Measurements from ENCODE around the gene PITPNM3.

DNA sequence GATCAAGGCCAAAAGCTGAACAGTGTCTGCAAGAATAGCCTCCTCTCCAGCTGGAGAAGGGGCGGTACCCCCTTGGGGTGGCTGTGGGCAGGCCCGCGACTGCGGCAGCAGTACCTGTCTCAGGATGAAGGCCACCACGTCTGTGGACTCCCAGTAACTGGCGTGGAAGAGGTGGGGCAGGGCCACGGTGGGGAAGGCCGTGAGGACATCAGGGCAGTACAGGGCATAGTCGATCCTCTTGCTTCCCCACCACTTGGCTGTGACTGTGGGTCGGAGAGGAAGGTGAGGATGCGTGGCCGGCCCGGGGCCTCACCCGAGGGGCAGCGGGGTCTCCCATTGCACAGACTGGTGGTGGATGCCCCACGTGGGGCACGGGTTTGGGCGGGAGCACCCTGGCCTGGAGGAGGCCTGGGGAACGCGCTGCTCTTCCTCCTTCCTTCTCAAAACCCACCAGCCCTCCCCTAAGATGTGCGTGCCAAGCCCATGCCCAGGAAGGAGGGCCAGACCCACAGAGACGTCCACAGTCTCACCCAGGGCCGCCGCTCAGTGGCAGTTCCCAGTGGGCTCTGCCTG, 86.1 kb downstream of the PITPNM3 start:
- TF ChIP-seq, protein P1, sequence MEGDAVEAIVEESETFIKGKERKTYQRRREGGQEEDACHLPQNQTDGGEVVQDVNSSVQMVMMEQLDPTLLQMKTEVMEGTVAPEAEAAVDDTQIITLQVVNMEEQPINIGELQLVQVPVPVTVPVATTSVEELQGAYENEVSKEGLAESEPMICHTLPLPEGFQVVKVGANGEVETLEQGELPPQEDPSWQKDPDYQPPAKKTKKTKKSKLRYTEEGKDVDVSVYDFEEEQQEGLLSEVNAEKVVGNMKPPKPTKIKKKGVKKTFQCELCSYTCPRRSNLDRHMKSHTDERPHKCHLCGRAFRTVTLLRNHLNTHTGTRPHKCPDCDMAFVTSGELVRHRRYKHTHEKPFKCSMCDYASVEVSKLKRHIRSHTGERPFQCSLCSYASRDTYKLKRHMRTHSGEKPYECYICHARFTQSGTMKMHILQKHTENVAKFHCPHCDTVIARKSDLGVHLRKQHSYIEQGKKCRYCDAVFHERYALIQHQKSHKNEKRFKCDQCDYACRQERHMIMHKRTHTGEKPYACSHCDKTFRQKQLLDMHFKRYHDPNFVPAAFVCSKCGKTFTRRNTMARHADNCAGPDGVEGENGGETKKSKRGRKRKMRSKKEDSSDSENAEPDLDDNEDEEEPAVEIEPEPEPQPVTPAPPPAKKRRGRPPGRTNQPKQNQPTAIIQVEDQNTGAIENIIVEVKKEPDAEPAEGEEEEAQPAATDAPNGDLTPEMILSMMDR (IDR thresholded peaks at IDR 0.05): no peak
- TF ChIP-seq POLR2AphosphoS5 (IDR thresholded peaks at IDR 0.05) (no peak), POLR2A (IDR thresholded peaks at IDR 0.05) (no peak), EP300 (IDR thresholded peaks at IDR 0.05) (no peak)
